KMS-11 (cell line): ENCODE measurements around the gene BTBD8.

Experiments
- H2AFZ ChIP-seq: fragments of 200-600 bp; sonication (generic); 2 replicates; pipeline ENCODE4 v1.6.1; 2016; ENCODE audit warnings: antibody characterized with exemption, mixed run types, low read depth
- H3K27ac ChIP-seq: fragments of 200-600 bp; sonication (generic); 2 replicates; pipeline ENCODE4 v1.6.1; 2016; ENCODE audit warnings: mild to moderate bottlenecking, mixed run types
- H3K27me3 ChIP-seq: fragments of 200-600 bp; sonication (generic); 2 replicates; pipeline ENCODE4 v1.6.1; 2017; ENCODE audit warnings: mild to moderate bottlenecking, low read depth, mixed run types, moderate library complexity; ENCODE audit not compliant: insufficient read depth
- H3K36me3 ChIP-seq: fragments of 200-600 bp; sonication (generic); 2 replicates; pipeline ENCODE4 v1.6.1; 2017; ENCODE audit warnings: mild to moderate bottlenecking, mixed run types; ENCODE audit not compliant: insufficient read depth
- H3K4me1 ChIP-seq: fragments of 200-600 bp; sonication (generic); 2 replicates; pipeline ENCODE4 v1.6.1; 2016; ENCODE audit warnings: mild to moderate bottlenecking, low read depth, mixed run types; ENCODE audit not compliant: poor library complexity, severe bottlenecking
- H3K4me2 ChIP-seq: fragments of 200-600 bp; sonication (generic); 2 replicates; pipeline ENCODE4 v1.7.0; 2016; ENCODE audit warnings: mild to moderate bottlenecking, mixed run types
- H3K4me3 ChIP-seq: fragments of 200-600 bp; sonication (generic); IDR thresholded peaks from 2 replicates; pipeline ENCODE4 v1.6.1; 2017; ENCODE audit warnings: low read depth, low read length, mixed read lengths; ENCODE audit not compliant: insufficient read depth
- H3K79me2 ChIP-seq: fragments of 200-600 bp; sonication (generic); 2 replicates; pipeline ENCODE4 v1.6.1; 2016; ENCODE audit warnings: low read depth, mixed run types; ENCODE audit not compliant: insufficient read depth
- H3K9ac ChIP-seq: fragments of 200-600 bp; sonication (generic); 2 replicates; pipeline ENCODE4 v1.6.1; 2016; ENCODE audit warnings: mild to moderate bottlenecking, mixed run types
- H4K20me1 ChIP-seq: fragments of 200-600 bp; sonication (generic); 2 replicates; pipeline ENCODE4 v1.6.1; 2016; ENCODE audit warnings: mild to moderate bottlenecking, mixed run types; ENCODE audit not compliant: insufficient read depth
- CTCF ChIP-seq: fragments of 200-600 bp; sonication (generic); conservative IDR thresholded peaks from 2 replicates; pipeline ENCODE4 v1.6.1; 2017; ENCODE audit warnings: low read depth, mild to moderate bottlenecking, antibody characterized with exemption, low read length, moderate library complexity, mixed read lengths

The BTBD8 gene

GRCh38 chr1:92136341-92136740 is 56.2 kb downstream of the BTBD8 start:
- H3K9ac ChIP-seq: no peak overlapping the region
- no peaks in the 10 kb centered on the region for H3K4me1 ChIP-seq
- no peak overlapping the region for H3K4me3 ChIP-seq
- no peaks in the 10 kb centered on the region for H3K79me2 ChIP-seq
- H3K27me3 ChIP-seq: no peaks in the 10 kb centered on the region
- TF ChIP-seq CTCF: no peak
- H3K4me2 ChIP-seq: no peak overlapping the region
- H4K20me1 ChIP-seq: no peaks in the 10 kb centered on the region
- H3K36me3 ChIP-seq: no peaks in the 10 kb centered on the region
- no peak overlapping the region for H3K27ac ChIP-seq
- H2AFZ ChIP-seq: no peak overlapping the region

- H3K4me3 ChIP-seq: no peak overlapping the region
- H3K4me2 ChIP-seq: no peak overlapping the region
- H3K79me2 ChIP-seq: no peaks in the 10 kb centered on the region
- H3K36me3 ChIP-seq: no peaks in the 10 kb centered on the region
- no peaks in the 10 kb centered on the region for H3K4me1 ChIP-seq
- no peak overlapping the region for H3K27ac ChIP-seq
- TF ChIP-seq CTCF: no peak
- H2AFZ ChIP-seq: no peak overlapping the region
- H3K27me3 ChIP-seq: no peaks in the 10 kb centered on the region
- no peak overlapping the region for H3K9ac ChIP-seq
- H4K20me1 ChIP-seq: no peaks in the 10 kb centered on the region
Observed at GRCh38 chr1:92154934-92155333, 74.8 kb downstream of the BTBD8 start.

GRCh38 chr1:92159593-92159992 is 79.4 kb downstream of the BTBD8 start:
- H3K27me3 ChIP-seq: no peaks in the 10 kb centered on the region
- H2AFZ ChIP-seq: no peak overlapping the region
- H3K9ac ChIP-seq: no peak overlapping the region
- no peaks in the 10 kb centered on the region for H4K20me1 ChIP-seq
- no peak overlapping the region for H3K4me2 ChIP-seq
- TF ChIP-seq CTCF: no peak
- H3K36me3 ChIP-seq: no peaks in the 10 kb centered on the region
- H3K79me2 ChIP-seq: no peaks in the 10 kb centered on the region
- H3K27ac ChIP-seq: no peak overlapping the region
- H3K4me1 ChIP-seq: no peaks in the 10 kb centered on the region
- H3K4me3 ChIP-seq: no peak overlapping the region

GRCh38 chr1:92165389-92165788 is 85.2 kb downstream of the BTBD8 start:
- Histone ChIP-seq H4K20me1 (no peaks in the 10 kb centered on the region), H3K4me3 (no peak overlapping the region), H3K4me2 (no peak overlapping the region), H3K4me1 (no peaks in the 10 kb centered on the region), H3K79me2 (no peaks in the 10 kb centered on the region), H3K27me3 (no peaks in the 10 kb centered on the region), H3K36me3 (no peaks in the 10 kb centered on the region), H3K27ac (no peak overlapping the region), H2AFZ (no peak overlapping the region), H3K9ac (no peak overlapping the region)
- no peak for TF ChIP-seq CTCF

GRCh38 chr1:92167151-92167550 is 87.0 kb downstream of the BTBD8 start:
- no peaks in the 10 kb centered on the region for H3K27me3 ChIP-seq
- H3K36me3 ChIP-seq: no peaks in the 10 kb centered on the region
- no peak for TF ChIP-seq CTCF
- H3K4me1 ChIP-seq: no peaks in the 10 kb centered on the region
- H3K27ac ChIP-seq: no peak overlapping the region
- H3K4me2 ChIP-seq: no peak overlapping the region
- H4K20me1 ChIP-seq: no peaks in the 10 kb centered on the region
- no peak overlapping the region for H3K4me3 ChIP-seq
- no peak overlapping the region for H2AFZ ChIP-seq
- H3K9ac ChIP-seq: no peak overlapping the region
- no peaks in the 10 kb centered on the region for H3K79me2 ChIP-seq
